ENCODE data around the gene PDE3B.
"Not testable (repeated sequence)": the region's sequence is repeated elsewhere in the genome, so short reads cannot be mapped to it uniquely, and the experiment has no call there.

Gene PDE3B

GRCh38 chr11:14642453-14642852 is 1.2 kb upstream of the PDE3B start:
- DNase-seq (ENCODE audit: low read depth): no peak

- no peak for DNase-seq (ENCODE audit: low read depth)
Measured at GRCh38 chr11:14642873-14643696, 519 bp upstream of the PDE3B start.

- DNase-seq (ENCODE audit: low read depth): peak; percentile 9
Measured at GRCh38 chr11:14644226-14645014, 816 bp downstream of the PDE3B start.

GRCh38 chr11:14645015-14645912 is 1.7 kb downstream of the PDE3B start:
- no peak for DNase-seq (ENCODE audit: low read depth)

GRCh38 chr11:14645985-14646900 is 2.6 kb downstream of the PDE3B start:
- DNase-seq (ENCODE audit: low read depth): no peak

- no peak for DNase-seq (ENCODE audit: low read depth)
Measured at GRCh38 chr11:14650064-14650463, 6.5 kb downstream of the PDE3B start.

- no peak for DNase-seq (ENCODE audit: low read depth)
Measured at GRCh38 chr11:14653090-14653489, 9.5 kb downstream of the PDE3B start.

GRCh38 chr11:14655435-14655834 is 11.8 kb downstream of the PDE3B start:
- no peak for DNase-seq (ENCODE audit: low read depth)

- no peak for DNase-seq (ENCODE audit: low read depth)
Measured at GRCh38 chr11:14656536-14657457, 13.2 kb downstream of the PDE3B start.

- DNase-seq (ENCODE audit: low read depth): no peak
Measured at GRCh38 chr11:14657841-14658240, 14.2 kb downstream of the PDE3B start.

GRCh38 chr11:14664926-14665325 is 21.3 kb downstream of the PDE3B start:
- DNase-seq (ENCODE audit: low read depth): not testable (repeated sequence)

- DNase-seq (ENCODE audit: low read depth): not testable (repeated sequence)
Measured at GRCh38 chr11:14667329-14667728, 23.7 kb downstream of the PDE3B start.

GRCh38 chr11:14668731-14669301 is 25.2 kb downstream of the PDE3B start:
- DNase-seq (ENCODE audit: low read depth): no peak

GRCh38 chr11:14669499-14669898 is 25.9 kb downstream of the PDE3B start:
- no peak for DNase-seq (ENCODE audit: low read depth)

- DNase-seq (ENCODE audit: low read depth): no peak
Measured at GRCh38 chr11:14669958-14670357, 26.4 kb downstream of the PDE3B start.

- no peak for DNase-seq (ENCODE audit: low read depth)
Measured at GRCh38 chr11:14672635-14673034, 29.0 kb downstream of the PDE3B start.

GRCh38 chr11:14673421-14673820 is 29.8 kb downstream of the PDE3B start:
- no peak for DNase-seq (ENCODE audit: low read depth)

- no peak for DNase-seq (ENCODE audit: low read depth)
Measured at GRCh38 chr11:14673824-14674405, 30.3 kb downstream of the PDE3B start.

GRCh38 chr11:14676068-14676467 is 32.5 kb downstream of the PDE3B start:
- DNase-seq (ENCODE audit: low read depth): no peak

Measured in T-helper 22 cell (primary cell).